Left lobe of liver (tissue), 2 donors: ENCODE measurements around the gene CHIC1. TPM values are rescaled to one million over a fixed set of nuclear protein-coding genes. Genes with fewer than 3 reads are reported as not detected.
"Not testable (repeated sequence)": the region's sequence is repeated elsewhere in the genome, so short reads cannot be mapped to it uniquely, and the experiment has no call there.

ENCODE experiments used
- ATAC-seq: fragments of 200-7000 bp; cut with Tn5 transposase; one replicate; pipeline ENCODE4 v1.9.1; 2020; ENCODE audit warnings: mild to moderate bottlenecking, moderate library complexity
- DNase-seq: peaks from one replicate; pipeline ENCODE4 v3.0.0-alpha.2; 2020; ENCODE audit warnings: low spot score
- total RNA-seq: library from RNA; stranded (reverse); gene quantifications from one replicate; pipeline ENCODE4 v1.2.1, GENCODE V29; 2021
- donor health status: DM: no; HTN: no; CAD: no; lungs with moderate emphysema.
- donor health status: DM: no; HTN: yes; CAD: no.

CHIC1 gene
- total RNA-seq, result 0.88 TPM

- ATAC-seq, result peak; percentile 42
Measured at GRCh38 chrX:73562984-73563737, at the start of gene CHIC1. CHIC1 (plus strand) TSS chrX:73563197; CDS start chrX:73563285, 88 bp downstream.

GRCh38 chrX:73522823-73523222 is 40.2 kb upstream of the CHIC1 start:
- not testable (repeated sequence) for ATAC-seq

More at GRCh38 chrX:73562984-73563737, at the start of gene CHIC1:
- peak; percentile 44 for DNase-seq

DNA sequence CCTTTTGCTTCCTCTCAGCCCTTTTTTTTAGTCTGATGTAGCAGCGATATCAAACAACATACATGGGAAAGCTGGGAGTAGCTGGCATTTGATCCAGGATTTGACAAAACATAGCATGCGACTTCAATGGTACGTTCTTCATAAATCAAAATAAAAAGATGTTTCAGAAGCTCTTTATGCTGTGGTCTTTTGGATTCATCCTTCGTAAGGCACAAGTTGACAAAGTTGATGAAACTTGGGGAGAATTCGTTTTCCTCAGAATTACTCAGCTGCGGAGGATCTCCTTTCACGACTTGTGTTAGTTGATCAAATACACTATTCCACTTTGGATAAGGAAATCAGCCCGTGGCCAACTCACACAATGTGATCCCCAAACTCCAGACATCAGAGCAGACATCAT is 38.1 kb upstream of the CHIC1 start:
- DNase-seq (no peak), ATAC-seq (no peak)

More at GRCh38 chrX:73522823-73523222, 40.2 kb upstream of the CHIC1 start:
- not testable (repeated sequence) for DNase-seq

GRCh38 chrX:73525928-73526690 is 36.9 kb upstream of the CHIC1 start:
- DNase-seq, result no peak

GRCh38 chrX:73531655-73532054 is 31.3 kb upstream of the CHIC1 start:
- ATAC-seq, DNase-seq: not testable (repeated sequence)

More at GRCh38 chrX:73525928-73526690, 36.9 kb upstream of the CHIC1 start:
- no peak for ATAC-seq

GRCh38 chrX:73556159-73556558 is 6.8 kb upstream of the CHIC1 start:
- ATAC-seq (no peak), DNase-seq (no peak)

- DNase-seq (no peak), ATAC-seq (no peak)
Measured at GRCh38 chrX:73561801-73562200, 1.2 kb upstream of the CHIC1 start.

GRCh38 chrX:73562458-73562857 is 539 bp upstream of the CHIC1 start:
- DNase-seq (no peak), ATAC-seq (no peak)

DNA sequence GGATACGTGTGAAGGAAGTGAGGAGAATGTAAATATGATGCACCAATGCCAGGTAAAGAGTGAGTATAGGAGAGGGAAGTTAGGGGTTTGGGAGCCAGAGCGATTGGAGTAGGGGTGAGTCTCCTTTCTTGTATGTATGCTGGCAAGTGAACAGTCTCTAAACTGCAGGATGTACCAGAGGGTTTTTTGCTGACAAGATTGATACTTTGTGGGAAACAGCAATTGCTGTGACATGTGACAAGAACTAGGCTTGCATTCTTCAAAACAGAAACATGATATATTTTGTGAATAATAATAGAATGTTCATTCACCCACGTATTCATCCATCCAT is 706 bp downstream of the CHIC1 start:
- no peak for DNase-seq
- ATAC-seq, result peak; percentile 13

- ATAC-seq, result no peak
- DNase-seq, result no peak
Measured at GRCh38 chrX:73577361-73577760, 14.4 kb downstream of the CHIC1 start.

- ATAC-seq, result no peak
- DNase-seq, result no peak
Measured at GRCh38 chrX:73581002-73581628, 18.1 kb downstream of the CHIC1 start.

GRCh38 chrX:73597758-73598157 is 34.8 kb downstream of the CHIC1 start:
- ATAC-seq, DNase-seq: not testable (repeated sequence)

DNA sequence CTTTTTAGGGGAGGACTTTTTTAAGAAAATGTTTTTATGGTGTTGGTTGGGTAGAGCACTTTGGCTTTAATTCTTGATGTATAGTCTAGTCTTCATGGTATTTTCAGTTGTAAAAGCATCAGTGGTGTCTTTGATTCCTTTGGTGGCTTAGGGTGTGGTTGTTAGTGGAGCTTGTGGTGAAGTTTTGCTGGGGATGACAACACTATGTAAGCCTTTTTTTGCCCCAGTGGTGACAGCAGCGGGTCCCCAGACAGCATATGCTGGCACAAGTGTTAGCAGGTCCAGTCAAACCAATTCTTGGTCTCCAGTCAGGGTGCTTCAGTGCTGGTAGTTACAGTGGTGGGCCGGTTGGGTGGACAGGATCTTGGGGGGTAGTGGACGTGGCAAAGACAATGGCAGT is 52.0 kb downstream of the CHIC1 start:
- ATAC-seq (no peak), DNase-seq (no peak)

GRCh38 chrX:73641669-73642068 is 78.7 kb downstream of the CHIC1 start:
- not testable (repeated sequence) for DNase-seq, ATAC-seq

DNA sequence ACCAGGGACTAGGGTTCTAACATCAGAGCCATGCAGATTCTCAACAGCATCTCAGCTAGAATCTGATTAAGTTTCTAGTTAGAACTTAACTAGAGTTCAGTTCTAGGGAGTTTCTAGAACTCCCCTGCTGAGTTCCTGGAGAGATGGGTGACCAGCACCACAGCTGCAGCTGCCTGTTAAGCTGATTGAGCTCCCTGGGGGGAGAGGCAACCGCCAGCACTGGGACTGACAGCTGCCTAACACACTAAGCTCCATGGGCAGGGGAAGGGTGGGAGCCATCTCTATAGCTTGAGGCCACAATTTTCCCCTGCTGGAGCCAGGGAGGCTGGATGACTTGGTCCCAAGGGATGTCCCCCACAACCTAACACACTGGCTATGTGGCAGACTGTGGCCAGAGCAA is 84.2 kb downstream of the CHIC1 start:
- ATAC-seq, result no peak
- no peak for DNase-seq

DNA sequence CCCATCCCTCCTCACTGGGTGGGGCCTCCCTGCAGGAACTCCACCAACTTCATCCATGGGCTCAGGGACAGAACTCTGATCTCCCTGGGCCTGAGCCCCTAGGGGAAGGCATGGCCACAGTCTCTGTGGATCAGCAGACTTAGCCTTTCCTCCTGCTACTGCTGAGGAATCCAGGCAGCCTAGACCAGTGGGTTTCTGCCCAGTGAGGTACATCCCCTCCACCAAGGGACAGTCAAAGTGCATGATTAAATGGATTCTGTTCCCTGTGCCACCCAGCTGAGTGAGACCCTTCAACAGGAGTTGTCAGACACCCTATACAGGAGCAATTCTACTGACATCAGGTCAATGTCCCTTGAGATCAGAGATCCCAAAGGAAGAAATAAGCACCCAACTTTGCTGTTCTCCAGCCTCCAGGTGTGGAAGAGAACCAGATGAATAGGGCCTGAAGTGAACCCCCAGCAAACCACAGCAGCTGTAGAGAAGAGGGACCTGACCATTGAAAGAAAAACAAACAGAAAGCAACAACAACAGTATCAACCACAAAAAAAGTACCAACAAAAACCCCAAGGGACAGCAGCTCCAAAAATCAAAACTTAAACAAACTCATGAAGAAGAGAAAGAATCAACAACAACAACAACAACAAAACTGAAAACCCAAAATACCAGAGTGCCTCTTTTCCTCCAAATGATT is 84.8 kb downstream of the CHIC1 start:
- no peak for DNase-seq
- ATAC-seq, result no peak

GRCh38 chrX:73661322-73661721 is 98.3 kb downstream of the CHIC1 start:
- ATAC-seq, DNase-seq: not testable (repeated sequence)

GRCh38 chrX:73668779-73669178 is 105.8 kb downstream of the CHIC1 start:
- no peak for ATAC-seq

DNA sequence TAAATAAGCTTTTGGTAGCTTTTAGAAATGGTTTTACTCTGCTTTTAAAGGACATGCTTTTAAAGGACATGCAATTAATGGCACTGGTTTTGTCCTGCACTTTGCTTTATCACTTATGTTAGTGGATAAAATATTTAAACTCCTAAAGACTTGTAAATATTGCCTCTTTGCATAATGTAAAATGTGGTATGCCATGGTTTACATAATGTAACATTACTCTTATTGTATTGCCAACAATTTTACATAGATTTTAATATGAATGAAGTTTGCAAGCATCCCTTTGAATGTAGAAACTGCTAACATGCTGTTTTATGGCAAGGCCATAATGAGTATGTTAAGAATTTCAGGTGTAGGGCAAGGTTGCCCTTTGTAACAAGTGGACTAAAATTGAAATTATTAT is 118.4 kb downstream of the CHIC1 start:
- no peak for DNase-seq
- no peak for ATAC-seq

More at GRCh38 chrX:73668779-73669178, 105.8 kb downstream of the CHIC1 start:
- no peak for DNase-seq

DNA sequence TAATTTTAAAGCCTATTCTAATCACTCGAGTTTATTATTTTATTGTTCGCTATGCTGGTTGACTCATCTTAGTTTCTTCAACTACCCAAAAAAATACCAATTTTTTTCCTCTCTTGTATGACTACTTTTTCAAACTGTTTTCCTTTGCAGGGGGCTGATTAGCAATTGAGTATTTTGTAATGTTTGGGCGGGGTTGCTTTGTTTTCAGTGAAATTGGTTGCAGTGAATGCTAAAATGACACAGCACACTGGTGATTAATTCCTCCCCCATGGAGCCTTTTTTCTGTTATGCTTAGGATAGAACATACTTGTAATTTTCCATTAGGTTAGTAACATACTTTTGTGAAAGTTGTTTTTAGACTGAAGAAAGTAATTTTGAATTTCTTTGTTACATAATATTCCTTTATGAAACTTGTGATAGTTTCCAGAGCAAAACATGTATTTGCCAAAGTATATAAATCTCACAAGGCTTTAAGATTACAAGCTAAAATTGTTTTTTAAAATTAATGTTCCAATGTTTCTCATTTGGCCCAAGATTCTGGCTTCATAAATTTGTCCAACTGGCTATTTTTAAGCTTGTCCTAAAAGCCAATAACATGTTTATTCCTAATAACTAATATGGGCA is 120.4 kb downstream of the CHIC1 start:
- ATAC-seq, result no peak

More for the DNA sequence above, 120.4 kb downstream of the CHIC1 start:
- DNase-seq, result no peak
